GM19193 (cell line): ENCODE measurements around the gene ATOH8.

Experiments
- POLR2A ChIP-seq: IDR thresholded peaks from 4 replicates; pipeline ENCODE4 v1.6.1; 2011; ENCODE audit not compliant: insufficient read depth, insufficient read length; ENCODE audit errors: extremely low read depth

ATOH8 gene

GRCh38 chr2:85778646-85779379 is 25.0 kb downstream of the ATOH8 start:
- TF ChIP-seq POLR2A = no peak

GRCh38 chr2:85779641-85780315 is 26.0 kb downstream of the ATOH8 start:
- no peak for TF ChIP-seq POLR2A

- no peak for TF ChIP-seq POLR2A
Measured at GRCh38 chr2:85780316-85781012, 26.7 kb downstream of the ATOH8 start.

GRCh38 chr2:85781013-85781332 is 27.2 kb downstream of the ATOH8 start:
- TF ChIP-seq POLR2A = no peak

- TF ChIP-seq POLR2A = no peak
Measured at GRCh38 chr2:85783796-85784195, 30.0 kb downstream of the ATOH8 start.

- no peak for TF ChIP-seq POLR2A
Measured at GRCh38 chr2:85784474-85784986, 30.7 kb downstream of the ATOH8 start.

- no peak for TF ChIP-seq POLR2A
Measured at GRCh38 chr2:85785027-85785822, 31.4 kb downstream of the ATOH8 start.

- no peak for TF ChIP-seq POLR2A
Measured at GRCh38 chr2:85785871-85786270, 32.1 kb downstream of the ATOH8 start.

GRCh38 chr2:85786444-85786843 is 32.7 kb downstream of the ATOH8 start:
- TF ChIP-seq POLR2A = no peak

GRCh38 chr2:85786865-85787264 is 33.1 kb downstream of the ATOH8 start:
- TF ChIP-seq POLR2A = no peak

- TF ChIP-seq POLR2A = no peak
Measured at GRCh38 chr2:85787282-85787980, 33.6 kb downstream of the ATOH8 start.

- no peak for TF ChIP-seq POLR2A
Measured at GRCh38 chr2:85787981-85788340, 34.2 kb downstream of the ATOH8 start.

- TF ChIP-seq POLR2A = no peak
Measured at GRCh38 chr2:85788603-85789002, 34.8 kb downstream of the ATOH8 start.

GRCh38 chr2:85789271-85789670 is 35.5 kb downstream of the ATOH8 start:
- no peak for TF ChIP-seq POLR2A

GRCh38 chr2:85790032-85790431 is 36.2 kb downstream of the ATOH8 start:
- TF ChIP-seq POLR2A = no peak

GRCh38 chr2:85790499-85791188 is 36.9 kb downstream of the ATOH8 start:
- TF ChIP-seq POLR2A = no peak
